K562 (cell line): Measurements from ENCODE around the gene ABHD13. TPM values are rescaled to one million over a fixed set of nuclear protein-coding genes. Genes with fewer than 3 reads are reported as not detected.

Experiments used
- CEBPB ChIP-seq: fragments of 450-650 bp; IDR thresholded peaks from 2 replicates; pipeline ENCODE4 v1.6.1; 2016; ENCODE audit warnings: missing genetic modification characterization, missing compliant biosample characterization
- FOXA1 ChIP-seq: fragments of 450-650 bp; IDR thresholded peaks from 2 replicates; pipeline ENCODE4 v1.6.1; 2016; ENCODE audit warnings: mild to moderate bottlenecking, borderline replicate concordance
- JUN ChIP-seq, 2 experiments: sonication (generic) in 1 of 2; formaldehyde crosslinking in 1 of 2; IDR thresholded peaks; 2 replicates each; pipeline versions ENCODE4 v1.6.1 to v1.8.0; 2012 to 2022; ENCODE audit warnings: borderline replicate concordance in 2 of 2, mild to moderate bottlenecking in 2 of 2, improper control_type of control experiment in 1 of 2, low read depth in 1 of 2, low read length in 1 of 2, missing genetic modification reagents in 1 of 2
- KAT2B ChIP-seq: IDR thresholded peaks from one replicate; pipeline ENCODE4 v1.6.1; 2012; ENCODE audit warnings: low read depth, mild to moderate bottlenecking, control low read depth, inconsistent platforms, low read length, moderate library complexity
- NCOA1 ChIP-seq: fragments of 450-650 bp; IDR thresholded peaks from 2 replicates; pipeline ENCODE4 v1.6.1; 2016; ENCODE audit warnings: low read depth
- NONO ChIP-seq, 2 experiments: fragments of 200-400 bp in 1 of 2; fragments of 450-650 bp in 1 of 2; formaldehyde crosslinking in 1 of 2; IDR thresholded peaks; 2 replicates each; pipeline ENCODE4 v1.6.1; 2017; ENCODE audit warnings: low read depth in 2 of 2, mild to moderate bottlenecking in 2 of 2, moderate library complexity in 2 of 2, low read length in 1 of 2
- PHF8 ChIP-seq: fragments of 200-600 bp; sonication (generic); IDR thresholded peaks from 2 replicates; pipeline ENCODE4 v1.6.1; 2012; ENCODE audit warnings: mixed run types, mild to moderate bottlenecking, inconsistent platforms, low read length, moderate library complexity, borderline replicate concordance
- RCOR1 ChIP-seq, 2 experiments: IDR thresholded peaks; 2 replicates each; pipeline ENCODE4 v1.6.1; 2012; ENCODE audit warnings: low read depth in 2 of 2, low read length in 2 of 2, borderline replicate concordance in 1 of 2, improper control_type of control experiment in 1 of 2
- SFPQ ChIP-seq: fragments of 200-400 bp; formaldehyde crosslinking; IDR thresholded peaks from 2 replicates; pipeline ENCODE4 v1.6.1; 2017; ENCODE audit warnings: mild to moderate bottlenecking, low read depth, low read length, moderate library complexity
- SMAD2 ChIP-seq: fragments of 150-350 bp; IDR thresholded peaks from 2 replicates; pipeline ENCODE4 v1.6.1; 2014; ENCODE audit warnings: low read depth, mild to moderate bottlenecking, low read length
- SRF ChIP-seq, 2 experiments: fragments of 250-450, 450-650 bp in 1 of 2; sonication (Bioruptor Pico) in 1 of 2; sonication (generic) in 1 of 2; formaldehyde crosslinking; IDR thresholded peaks; 2 replicates each; pipeline versions ENCODE4 v1.5.0 to v1.5.1; 2020 to 2022; ENCODE audit warnings: mild to moderate bottlenecking in 1 of 2, missing genetic modification reagents in 1 of 2
- UBTF ChIP-seq, 2 experiments: IDR thresholded peaks; 2 replicates each; pipeline ENCODE4 v1.6.1; 2012; ENCODE audit warnings: improper control_type of control experiment in 2 of 2, low read depth in 2 of 2, low read length in 2 of 2, borderline replicate concordance in 1 of 2
- ZBED1 ChIP-seq: IDR thresholded peaks from 2 replicates; pipeline ENCODE4 v1.6.1; 2014
- ZBTB7A ChIP-seq: IDR thresholded peaks from 2 replicates; pipeline ENCODE4 v1.6.1; 2011; ENCODE audit warnings: low read depth, mild to moderate bottlenecking, low read length, moderate library complexity, borderline replicate concordance; ENCODE audit not compliant: control insufficient read depth
- ZFPM2 ChIP-seq: fragments of 250-450 bp; sonication (Bioruptor Pico); IDR thresholded peaks from 2 replicates; pipeline ENCODE4 v1.5.1; 2022; ENCODE audit warnings: mild to moderate bottlenecking
- ZFX ChIP-seq: sonication (generic); formaldehyde crosslinking; IDR thresholded peaks from 2 replicates; pipeline ENCODE4 v1.8.0; 2022; ENCODE audit warnings: mild to moderate bottlenecking, missing genetic modification reagents, moderate library complexity
- ZNF224 ChIP-seq: sonication (generic); formaldehyde crosslinking; IDR thresholded peaks from 2 replicates; pipeline ENCODE4 v1.8.0; 2022; ENCODE audit warnings: mild to moderate bottlenecking, missing genetic modification reagents
- ZNF398 ChIP-seq: fragments of 250-450 bp; sonication (Bioruptor Pico); IDR thresholded peaks from 2 replicates; pipeline ENCODE4 v1.8.0; 2021; ENCODE audit warnings: moderate library complexity, mild to moderate bottlenecking, inconsistent platforms
- ZNF695 ChIP-seq: fragments of 450-650 bp; formaldehyde crosslinking; IDR thresholded peaks from 2 replicates; pipeline ENCODE4 v1.4.0; 2020; ENCODE audit warnings: mild to moderate bottlenecking, moderate library complexity
- ZNF766 ChIP-seq: fragments of 200-800 bp; sonication (Bioruptor generic); conservative IDR thresholded peaks from 2 replicates; pipeline ENCODE4 v1.6.1; 2016; ENCODE audit warnings: missing genetic modification characterization, missing compliant biosample characterization
- polyA plus RNA-seq, 8 experiments: library from polyadenylated mRNA; depleted of rRNA in 4 of 8; stranded (reverse) in 5 of 8; unstranded in 3 of 8; fragments of >200 nt; fragmentation: Nextera tagmentation in 2 of 8; fragmentation: Illumina TruSeq in 1 of 8; extraction: Ambion mirVana in 2 of 8; extraction: Trizol in 1 of 8; gene quantifications; 2 replicates each; pipeline versions ENCODE4 v1.2.1 to v1.2.3, GENCODE V29; 2011 to 2014; ENCODE audit warnings: inconsistent platforms in 1 of 8, missing spikeins in 1 of 8
- total RNA-seq, 7 experiments: library from RNA; depleted of rRNA in 6 of 7; stranded (reverse); fragments of >200 nt in 6 of 7; fragmentation: Illumina TruSeq in 2 of 7; extraction: Trizol in 2 of 7; gene quantifications; 2 replicates each; pipeline versions ENCODE4 v1.2.1 to v1.2.3, GENCODE V29; 2011 to 2021; ENCODE audit warnings: low replicate concordance in 1 of 7

The ABHD13 gene
- total and polyA plus RNA-seq, 9 of the 15 experiments (the other 6 are each of a cell fraction or from before 2014, with no cell fraction given) = 1.7 to 7.0 (median 4.1) TPM

- TF ChIP-seq NONO (IDR thresholded peaks at IDR 0.05; ENCODE audit: low read depth in 2 of 2, low read length in 1 of 2) (peak; percentile 25 to 33; a peak in 1 of 4 replicates), SFPQ (no peak), PHF8 (peak; percentile 78; the same call in 1 of the 2 replicates), RCOR1 (IDR thresholded peaks at IDR 0.05; ENCODE audit: borderline replicate concordance in 1 of 2, low read depth in 2 of 2, low read length in 2 of 2) (peak in 1 of 2 experiments; percentile 24; a peak in 1 of 4 replicates), ZFX (CRISPR knock-in tag) (peak; percentile 89), ZFPM2 (CRISPR knock-in tag) (no peak), FOXA1 (no peak), ZBTB7A (peak; percentile 18; the same call in 1 of the 2 replicates), ZNF224 (CRISPR knock-in tag) (no peak), SMAD2 (no peak), UBTF (IDR thresholded peaks at IDR 0.05; ENCODE audit: borderline replicate concordance in 1 of 2, low read depth in 2 of 2, low read length in 2 of 2) (peak in 1 of 2 experiments; percentile 90; a peak in 2 of 4 replicates), CEBPB (tag) (peak; percentile 95), ZNF766 (CRISPR knock-in tag) (no peak), NCOA1 (peak; percentile 91), KAT2B (no peak), ZNF695 (CRISPR knock-in tag) (no peak), ZBED1 (no peak), ZNF398 (CRISPR knock-in tag) (no peak), JUN (IDR thresholded peaks at IDR 0.05; ENCODE audit: borderline replicate concordance, low read depth, low read length) (0 out of 2 replicates have a peak, but pooled peaks have one; percentile 8), JUN (CRISPR knock-in tag; IDR thresholded peaks at IDR 0.05; ENCODE audit: borderline replicate concordance) (no peak), SRF (CRISPR knock-in tag; IDR thresholded peaks at IDR 0.05) (no peak; a peak in 1 of 4 replicates)
These were observed at the start of gene ABHD13 (continued) for GRCh38 chr13:108218044-108218974.
